UCSD-AML1 (cell line): ENCODE data around the gene GGT5.

Experiments used
- DNase-seq: peaks from one replicate; lab custom pipeline; 2025; ENCODE audit not compliant: unreplicated experiment; lab: John Stamatoyannopoulos, UW

The GGT5 gene

GRCh38 chr22:24171822-24172221 is 73.1 kb downstream of the GGT5 start:
- DNase-seq: no peak

DNA sequence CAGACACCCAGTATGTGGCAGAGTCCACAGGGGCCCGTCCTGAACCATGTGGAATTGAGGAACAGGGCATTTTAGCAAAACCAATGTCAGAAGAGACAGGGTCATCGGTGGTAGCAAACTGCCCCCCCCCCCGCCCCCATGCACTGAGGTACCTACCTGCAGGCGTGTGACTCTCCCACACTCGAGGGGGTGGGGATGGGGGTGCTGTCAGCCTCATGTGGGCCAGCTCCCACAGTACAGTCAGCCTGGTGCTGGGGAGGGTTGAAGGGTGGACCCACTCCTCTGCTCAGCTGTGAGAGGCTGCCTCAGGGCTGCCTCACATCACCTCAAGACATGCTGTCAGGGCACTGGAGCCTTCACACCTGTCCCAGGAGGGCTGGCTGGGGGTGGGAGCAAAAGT is 74.2 kb downstream of the GGT5 start:
- no peak for DNase-seq

DNA sequence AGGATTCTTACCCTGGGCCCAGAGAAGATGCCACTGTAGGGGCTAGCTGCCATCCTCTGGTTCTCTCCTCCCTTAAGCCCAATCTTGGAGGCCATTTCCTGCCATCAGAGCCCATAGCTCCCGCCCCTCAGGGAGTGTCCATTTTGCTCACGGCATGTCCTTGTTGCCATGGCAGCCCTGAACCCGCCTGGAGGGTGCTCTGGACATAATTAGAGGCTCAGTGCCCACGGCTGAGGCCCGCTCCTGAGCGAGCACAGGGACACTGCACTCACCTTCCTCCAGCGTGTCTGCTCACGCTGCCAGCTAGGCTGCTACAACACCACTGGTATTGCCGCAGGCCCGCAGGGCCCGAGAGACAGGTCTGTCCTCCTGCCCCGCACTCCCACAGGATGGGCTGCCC is 74.7 kb downstream of the GGT5 start:
- no peak for DNase-seq
